ENCODE data around the gene USH2A. TPM values are rescaled to one million over a fixed set of nuclear protein-coding genes. Genes with fewer than 3 reads are reported as not detected.

The USH2A gene
- total RNA-seq, 4 donors from 2014 or later = 0.08 to 0.18 TPM; not detected in 2

GRCh38 chr1:216057063-216057462 is 366.2 kb downstream of the USH2A start:
- H3K36me3 ChIP-seq = no peaks in the 10 kb centered on the region
- no peak overlapping the region for H3K4me3 ChIP-seq
- no peak for DNase-seq (ENCODE audit: low spot score in 2 of 2)
- no peaks in the 10 kb centered on the region for H3K9me3 ChIP-seq
- H3K27ac ChIP-seq = no peak overlapping the region
- no peaks in the 10 kb centered on the region for H3K4me1 ChIP-seq
- no peaks in the 10 kb centered on the region for H3K27me3 ChIP-seq
- 28% methylated on average over 1 of the region's 1 CpG for WGBS
- no peak for TF ChIP-seq EP300 (IDR thresholded peaks at IDR 0.05)

GRCh38 chr1:216055004-216055403 is 368.2 kb downstream of the USH2A start:
- DNase-seq (ENCODE audit: low spot score in 2 of 2) = no peak
- no peak for TF ChIP-seq EP300 (IDR thresholded peaks at IDR 0.05)
- TF ChIP-seq POLR2AphosphoS5 (IDR thresholded peaks at IDR 0.05) = no peak
- no peak for TF ChIP-seq POLR2A (IDR thresholded peaks at IDR 0.05)
- Histone ChIP-seq H3K27me3 (no peaks in the 10 kb centered on the region), H3K9me3 (no peaks in the 10 kb centered on the region), H3K36me3 (no peaks in the 10 kb centered on the region), H3K27ac (no peak overlapping the region), H3K4me1 (no peaks in the 10 kb centered on the region), H3K4me3 (no peak overlapping the region)
- 42% methylated on average over 1 of the region's 1 CpG for WGBS

GRCh38 chr1:216054600-216054999 is 368.6 kb downstream of the USH2A start:
- no peak overlapping the region for H3K4me3 ChIP-seq
- TF ChIP-seq POLR2A (IDR thresholded peaks at IDR 0.05) = no peak
- TF ChIP-seq POLR2AphosphoS5 (IDR thresholded peaks at IDR 0.05) = no peak
- no peak for TF ChIP-seq EP300 (IDR thresholded peaks at IDR 0.05)
- TF ChIP-seq CTCF (IDR thresholded peaks at IDR 0.05) = no peak
- 42% methylated on average over 7 of the region's 7 CpGs for WGBS

GRCh38 chr1:216051071-216051470 is 372.2 kb downstream of the USH2A start:
- WGBS = 49% methylated on average over 3 of the region's 3 CpGs
- no peak overlapping the region for H3K4me3 ChIP-seq
- H3K27ac ChIP-seq = no peak overlapping the region
- DNase-seq (ENCODE audit: low spot score in 2 of 2) = no peak
- no peaks in the 10 kb centered on the region for H3K9me3 ChIP-seq
- H3K36me3 ChIP-seq = no peaks in the 10 kb centered on the region
- TF ChIP-seq EP300 (IDR thresholded peaks at IDR 0.05) (no peak), POLR2A (IDR thresholded peaks at IDR 0.05) (no peak), CTCF (IDR thresholded peaks at IDR 0.05) (no peak), POLR2AphosphoS5 (IDR thresholded peaks at IDR 0.05) (no peak)
- no peaks in the 10 kb centered on the region for H3K27me3 ChIP-seq
- no peaks in the 10 kb centered on the region for H3K4me1 ChIP-seq

More at GRCh38 chr1:216054600-216054999, 368.6 kb downstream of the USH2A start:
- no peaks in the 10 kb centered on the region for H3K36me3 ChIP-seq
- no peak for DNase-seq (ENCODE audit: low spot score in 2 of 2)
- no peak overlapping the region for H3K27ac ChIP-seq
- H3K4me1 ChIP-seq = no peaks in the 10 kb centered on the region
- no peaks in the 10 kb centered on the region for H3K27me3 ChIP-seq
- no peaks in the 10 kb centered on the region for H3K9me3 ChIP-seq

GRCh38 chr1:216049741-216050430 is 373.4 kb downstream of the USH2A start:
- WGBS = 76% methylated on average over 9 of the region's 9 CpGs
- no peaks in the 10 kb centered on the region for H3K27me3 ChIP-seq
- no peak overlapping the region for H3K4me3 ChIP-seq
- no peaks in the 10 kb centered on the region for H3K4me1 ChIP-seq
- H3K9me3 ChIP-seq = no peaks in the 10 kb centered on the region
- no peak for DNase-seq (ENCODE audit: low spot score in 2 of 2)
- H3K36me3 ChIP-seq = no peaks in the 10 kb centered on the region
- TF ChIP-seq CTCF (IDR thresholded peaks at IDR 0.05) (no peak), EP300 (IDR thresholded peaks at IDR 0.05) (no peak), POLR2A (IDR thresholded peaks at IDR 0.05) (no peak), POLR2AphosphoS5 (IDR thresholded peaks at IDR 0.05) (no peak)
- H3K27ac ChIP-seq = no peak overlapping the region

- 57% methylated on average over 3 of the region's 3 CpGs for WGBS
Observed at GRCh38 chr1:216047811-216048572, 375.3 kb downstream of the USH2A start.

More at GRCh38 chr1:216047811-216048572, 375.3 kb downstream of the USH2A start:
- Histone ChIP-seq H3K9me3 (no peaks in the 10 kb centered on the region), H3K4me3 (no peak overlapping the region), H3K36me3 (no peaks in the 10 kb centered on the region), H3K27me3 (no peaks in the 10 kb centered on the region), H3K4me1 (no peaks in the 10 kb centered on the region), H3K27ac (no peak overlapping the region)
- DNase-seq (ENCODE audit: low spot score in 2 of 2) = no peak
- TF ChIP-seq POLR2AphosphoS5 (IDR thresholded peaks at IDR 0.05) = no peak
- no peak for TF ChIP-seq CTCF (IDR thresholded peaks at IDR 0.05)
- TF ChIP-seq EP300 (IDR thresholded peaks at IDR 0.05) = no peak
- no peak for TF ChIP-seq POLR2A (IDR thresholded peaks at IDR 0.05)
